EL (cell line): ENCODE measurements around the gene JARID2.
A peak's percentile ranks its signal among the peaks of the same experiment; 100 is the strongest.

Experiments
- DNase-seq: peaks from one replicate; pipeline ENCODE4 v3.0.0-alpha.2; 2016

The JARID2 gene

GRCh38 chr6:15338476-15338875 is 92.6 kb downstream of the JARID2 start:
- DNase-seq: no peak

- DNase-seq: no peak
Measured at GRCh38 chr6:15339081-15339480, 93.2 kb downstream of the JARID2 start.

GRCh38 chr6:15340105-15340601 is 94.3 kb downstream of the JARID2 start:
- DNase-seq: no peak

- no peak for DNase-seq
Measured at GRCh38 chr6:15340775-15341174, 94.9 kb downstream of the JARID2 start.

- DNase-seq: peak; percentile 63
Measured at GRCh38 chr6:15341311-15342001, 95.6 kb downstream of the JARID2 start.

- no peak for DNase-seq
Measured at GRCh38 chr6:15342114-15342513, 96.2 kb downstream of the JARID2 start.

GRCh38 chr6:15343490-15344191 is 97.8 kb downstream of the JARID2 start:
- DNase-seq: no peak

GRCh38 chr6:15344192-15344519 is 98.3 kb downstream of the JARID2 start:
- no peak for DNase-seq

GRCh38 chr6:15344831-15345230 is 99.0 kb downstream of the JARID2 start:
- DNase-seq: no peak

GRCh38 chr6:15346315-15346714 is 100.4 kb downstream of the JARID2 start:
- DNase-seq: no peak

- no peak for DNase-seq
Measured at GRCh38 chr6:15348528-15348927, 102.7 kb downstream of the JARID2 start.

GRCh38 chr6:15349379-15349778 is 103.5 kb downstream of the JARID2 start:
- DNase-seq: no peak

GRCh38 chr6:15350386-15351083 is 104.7 kb downstream of the JARID2 start:
- DNase-seq: no peak

- DNase-seq: peak; percentile 81
Measured at GRCh38 chr6:15351631-15352030, 105.8 kb downstream of the JARID2 start.

- DNase-seq: no peak
Measured at GRCh38 chr6:15352220-15352619, 106.4 kb downstream of the JARID2 start.

- no peak for DNase-seq
Measured at GRCh38 chr6:15352845-15353244, 107.0 kb downstream of the JARID2 start.

GRCh38 chr6:15355683-15356099 is 109.8 kb downstream of the JARID2 start:
- DNase-seq: no peak

- DNase-seq: no peak
Measured at GRCh38 chr6:15356179-15356578, 110.3 kb downstream of the JARID2 start.

GRCh38 chr6:15356937-15357336 is 111.1 kb downstream of the JARID2 start:
- no peak for DNase-seq

- DNase-seq: no peak
Measured at GRCh38 chr6:15357782-15358181, 111.9 kb downstream of the JARID2 start.

- DNase-seq: no peak
Measured at GRCh38 chr6:15358579-15359327, 112.9 kb downstream of the JARID2 start.

GRCh38 chr6:15359335-15359862 is 113.5 kb downstream of the JARID2 start:
- no peak for DNase-seq

- no peak for DNase-seq
Measured at GRCh38 chr6:15360300-15360699, 114.4 kb downstream of the JARID2 start.
